Measurements from ENCODE around the gene CSHL1.
A peak's percentile ranks its signal among the peaks of the same experiment; 100 is the strongest.
"Not testable (repeated sequence)": the region's sequence is repeated elsewhere in the genome, so short reads cannot be mapped to it uniquely, and the experiment has no call there.

CSHL1 gene

DNA sequence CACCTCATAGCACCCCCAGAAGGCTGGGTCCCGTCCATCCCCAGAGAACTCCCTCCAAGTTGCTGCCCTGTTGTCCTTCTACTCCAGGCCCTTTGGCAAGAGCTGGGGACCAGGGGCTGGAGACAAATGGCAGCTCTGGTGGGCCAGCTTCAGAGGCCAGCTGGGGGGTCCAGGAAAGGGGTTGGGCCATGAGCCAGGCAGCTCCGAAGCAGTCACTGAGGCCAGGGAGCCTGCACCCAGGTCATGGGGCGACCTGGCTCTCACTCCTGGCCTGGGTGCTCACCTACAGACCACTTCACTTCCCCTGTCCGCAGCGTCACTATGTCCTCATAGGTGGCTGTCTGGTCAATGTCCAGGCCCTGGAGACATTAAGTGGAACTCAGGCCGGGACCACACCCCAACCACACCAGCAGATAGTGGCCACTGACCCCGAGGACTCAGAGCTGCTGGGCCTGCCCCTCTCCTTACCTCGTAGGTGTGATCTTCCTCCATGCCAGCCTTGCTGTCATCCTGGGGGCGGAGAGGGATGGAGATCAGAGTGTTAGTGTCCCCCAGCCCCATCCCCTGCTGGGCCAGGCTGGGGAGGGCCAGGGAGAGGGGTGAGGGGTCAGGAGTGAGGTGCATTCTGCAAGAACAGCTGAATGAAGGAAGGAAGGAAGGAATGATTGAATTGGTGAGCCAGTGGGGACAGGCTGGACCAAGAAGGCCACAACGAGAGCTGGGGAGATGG is 18.1 kb upstream of the CSHL1 start:
- no peak overlapping the region for H3K4me3 ChIP-seq (ENCODE audit: low read depth, low read length)
- TF ChIP-seq, protein P1, sequence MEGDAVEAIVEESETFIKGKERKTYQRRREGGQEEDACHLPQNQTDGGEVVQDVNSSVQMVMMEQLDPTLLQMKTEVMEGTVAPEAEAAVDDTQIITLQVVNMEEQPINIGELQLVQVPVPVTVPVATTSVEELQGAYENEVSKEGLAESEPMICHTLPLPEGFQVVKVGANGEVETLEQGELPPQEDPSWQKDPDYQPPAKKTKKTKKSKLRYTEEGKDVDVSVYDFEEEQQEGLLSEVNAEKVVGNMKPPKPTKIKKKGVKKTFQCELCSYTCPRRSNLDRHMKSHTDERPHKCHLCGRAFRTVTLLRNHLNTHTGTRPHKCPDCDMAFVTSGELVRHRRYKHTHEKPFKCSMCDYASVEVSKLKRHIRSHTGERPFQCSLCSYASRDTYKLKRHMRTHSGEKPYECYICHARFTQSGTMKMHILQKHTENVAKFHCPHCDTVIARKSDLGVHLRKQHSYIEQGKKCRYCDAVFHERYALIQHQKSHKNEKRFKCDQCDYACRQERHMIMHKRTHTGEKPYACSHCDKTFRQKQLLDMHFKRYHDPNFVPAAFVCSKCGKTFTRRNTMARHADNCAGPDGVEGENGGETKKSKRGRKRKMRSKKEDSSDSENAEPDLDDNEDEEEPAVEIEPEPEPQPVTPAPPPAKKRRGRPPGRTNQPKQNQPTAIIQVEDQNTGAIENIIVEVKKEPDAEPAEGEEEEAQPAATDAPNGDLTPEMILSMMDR (IDR thresholded peaks at IDR 0.05; ENCODE audit: insufficient read depth, low read depth, low read length, missing control alignments): no peak
- no peak for DNase-seq (ENCODE audit: low read depth)

DNA sequence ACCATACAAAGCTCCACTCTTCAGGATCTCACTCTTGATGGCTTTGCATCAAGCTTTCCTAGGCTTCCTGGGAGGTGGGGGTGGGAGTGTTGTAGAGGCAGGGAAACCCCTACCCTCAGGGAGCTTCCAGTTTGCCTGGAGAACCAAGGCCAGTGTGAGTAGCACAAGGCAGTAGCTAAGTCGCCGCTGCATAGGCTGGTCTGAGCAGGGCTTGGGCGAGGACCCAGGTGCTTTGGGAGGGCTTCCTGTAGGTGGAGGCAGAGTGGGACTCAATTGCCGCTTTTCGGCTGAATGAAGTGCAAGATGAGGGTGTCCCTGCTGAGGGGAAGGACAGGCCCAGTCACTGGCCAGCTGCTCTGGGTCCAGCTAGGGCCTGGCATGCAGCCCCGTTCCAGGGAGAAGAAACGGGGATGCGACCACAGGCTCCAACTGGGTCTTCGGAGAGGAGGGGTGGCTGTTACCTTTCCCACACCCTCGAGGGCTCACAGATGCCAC is 17.2 kb upstream of the CSHL1 start:
- no peak for DNase-seq (ENCODE audit: low read depth)

DNA sequence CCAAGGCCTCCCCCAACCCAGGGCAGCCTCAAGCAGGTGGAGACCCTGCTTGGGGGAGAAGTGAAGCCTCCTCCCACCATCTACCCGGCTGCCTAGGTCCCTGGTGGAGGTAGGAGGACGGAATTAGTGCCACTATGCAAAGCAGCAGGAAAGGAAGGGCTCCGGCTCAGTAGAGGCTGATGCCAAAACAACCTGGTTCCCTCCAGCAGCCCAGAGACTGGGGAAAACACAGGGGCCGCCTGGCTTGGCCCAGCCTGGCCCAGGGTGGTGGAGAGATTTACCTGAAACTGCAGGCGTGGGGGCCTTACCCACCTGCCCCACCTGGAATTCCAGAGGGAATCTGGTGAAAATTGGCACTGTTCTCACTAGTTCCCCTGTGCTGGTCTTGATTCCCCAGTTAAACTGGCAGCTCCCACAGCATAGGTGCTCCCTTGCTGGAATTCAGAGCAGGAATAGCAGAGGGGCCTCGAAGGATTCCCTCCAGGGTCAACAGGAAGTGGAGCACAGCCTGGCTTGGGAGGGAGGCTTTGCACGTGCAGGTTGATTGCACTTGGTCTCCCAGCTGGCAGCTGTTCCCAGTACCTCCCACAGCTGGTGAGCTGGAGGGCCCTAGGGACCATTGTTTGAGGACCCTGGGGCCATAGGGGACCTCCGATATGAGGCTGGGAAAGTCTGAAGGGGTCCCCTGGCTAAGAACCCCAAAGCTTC is 16.6 kb upstream of the CSHL1 start:
- DNase-seq (ENCODE audit: low read depth): peak; percentile 50
- H3K4me3 ChIP-seq (ENCODE audit: low read depth, low read length): 0 out of 2 replicates have a peak overlapping the region, but pooled peaks have one; percentile 5
- TF ChIP-seq, protein P1 (IDR thresholded peaks at IDR 0.05; ENCODE audit: insufficient read depth, low read depth, low read length, missing control alignments): no peak

More for the DNA sequence above, 17.2 kb upstream of the CSHL1 start:
- no peak overlapping the region for H3K4me3 ChIP-seq (ENCODE audit: low read depth, low read length)
- TF ChIP-seq, protein P1 (IDR thresholded peaks at IDR 0.05; ENCODE audit: insufficient read depth, low read depth, low read length, missing control alignments): no peak

DNA sequence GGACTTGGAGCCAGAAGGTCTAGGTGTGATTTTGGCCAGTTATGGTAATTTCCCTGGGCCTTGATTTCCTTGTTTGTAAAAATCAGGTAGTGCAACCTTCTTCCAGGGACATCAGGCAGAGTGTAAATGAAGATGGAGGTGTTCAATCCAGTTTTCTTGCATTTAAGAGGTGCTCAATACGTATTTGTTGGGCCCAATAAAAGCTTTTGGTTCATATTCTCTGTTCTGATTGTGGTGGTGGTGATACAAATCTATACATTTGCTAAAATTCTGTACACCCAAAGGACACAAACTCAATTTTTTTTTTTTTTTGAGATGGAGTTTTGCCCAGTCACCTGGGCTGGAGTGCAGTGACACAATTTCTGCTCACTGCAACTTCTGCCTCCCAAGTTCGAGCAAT is 15.1 kb upstream of the CSHL1 start:
- no peak overlapping the region for H3K4me3 ChIP-seq (ENCODE audit: low read depth, low read length)
- no peak for DNase-seq (ENCODE audit: low read depth)
- TF ChIP-seq, protein P1 (IDR thresholded peaks at IDR 0.05; ENCODE audit: insufficient read depth, low read depth, low read length, missing control alignments): no peak

DNA sequence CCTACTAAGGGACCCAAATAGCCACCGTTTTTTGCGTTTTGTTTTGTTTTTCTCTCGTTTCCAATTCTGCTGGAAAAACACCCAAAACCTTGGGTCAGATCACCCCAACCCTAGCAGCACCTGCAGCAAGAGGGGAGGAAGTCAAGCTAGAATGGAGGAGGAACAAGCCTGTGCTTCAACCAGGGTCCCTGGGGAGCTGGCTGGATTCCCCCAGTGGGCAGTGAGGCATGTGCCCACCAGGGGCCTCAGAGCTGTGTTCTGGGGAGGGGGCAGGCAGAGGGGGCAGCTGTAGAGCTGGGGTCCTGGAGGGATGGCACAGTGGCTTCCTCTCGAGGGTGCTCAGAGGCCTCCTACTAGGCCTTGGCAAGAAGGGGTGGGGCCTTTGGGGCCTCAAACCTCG is 14.6 kb upstream of the CSHL1 start:
- H3K4me3 ChIP-seq (ENCODE audit: low read depth, low read length): no peak overlapping the region
- DNase-seq (ENCODE audit: low read depth): no peak
- TF ChIP-seq, protein P1 (IDR thresholded peaks at IDR 0.05; ENCODE audit: insufficient read depth, low read depth, low read length, missing control alignments): no peak

DNA sequence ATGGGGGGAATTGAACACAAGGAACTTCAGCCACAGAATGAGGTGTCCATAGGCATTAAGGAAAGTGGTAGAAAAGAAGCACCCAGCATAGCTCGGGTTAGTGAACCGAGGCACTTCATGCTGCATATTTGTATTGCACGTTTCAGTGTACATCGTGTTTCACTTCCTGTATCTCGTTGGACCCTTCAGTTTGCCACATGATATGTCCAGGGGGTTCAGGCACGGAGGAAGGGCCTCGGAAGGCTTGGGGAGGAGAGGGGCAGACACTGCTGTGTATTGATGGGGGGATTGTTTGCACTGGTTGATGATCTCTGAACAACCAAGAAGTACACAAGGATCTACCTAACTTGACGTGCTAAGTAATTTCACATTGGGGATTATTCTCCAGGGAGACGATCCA is 11.3 kb upstream of the CSHL1 start:
- H3K4me3 ChIP-seq (ENCODE audit: low read depth, low read length): not testable (repeated sequence)
- DNase-seq (ENCODE audit: low read depth): peak; percentile 47

DNA sequence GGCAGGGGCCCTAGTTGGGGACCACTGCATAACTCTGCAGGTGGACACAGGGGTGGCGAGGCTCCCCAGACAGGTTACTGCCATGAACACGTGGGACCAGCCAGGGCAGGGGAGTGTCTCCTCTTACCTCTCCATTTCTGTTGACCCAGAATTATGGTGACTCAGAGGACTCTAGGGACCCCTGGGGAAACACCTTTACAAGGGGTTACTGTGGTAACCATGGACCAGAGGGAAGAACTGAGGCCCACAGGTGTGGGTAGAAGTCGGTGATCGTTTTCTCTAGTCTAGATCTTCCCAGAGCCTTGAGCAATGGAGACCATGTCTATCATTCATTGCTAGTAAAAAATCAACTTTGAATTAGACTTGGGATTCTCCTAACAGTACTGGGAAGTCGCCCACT is 9.7 kb upstream of the CSHL1 start:
- H3K4me3 ChIP-seq (ENCODE audit: low read depth, low read length): not testable (repeated sequence)
- DNase-seq (ENCODE audit: low read depth): peak; percentile 35

DNA sequence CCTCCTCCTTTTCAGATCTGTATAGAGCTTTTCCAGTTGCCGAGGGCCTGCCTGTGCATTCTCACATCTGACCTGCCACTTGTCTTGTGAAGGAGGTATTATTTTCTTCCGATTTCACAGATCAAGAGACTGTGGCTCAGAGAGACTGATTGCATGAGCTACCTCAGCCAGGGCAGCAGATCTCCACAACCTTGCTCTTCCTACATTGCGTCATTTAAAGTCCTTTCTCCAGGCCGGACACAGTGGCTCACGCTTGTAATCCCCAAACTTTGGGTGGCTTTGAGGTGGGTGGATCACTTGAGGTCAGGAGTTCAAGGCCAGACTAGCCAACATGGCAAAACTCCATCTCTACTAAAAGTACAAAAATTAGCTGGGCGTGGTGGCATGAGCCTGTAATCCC is 9.0 kb upstream of the CSHL1 start:
- DNase-seq (ENCODE audit: low read depth); H3K4me3 ChIP-seq (ENCODE audit: low read depth, low read length): not testable (repeated sequence)

All from GM12865 (cell line).